WTC11 (cell line): ENCODE measurements around the gene CHSY3. TPM values are rescaled to one million over a fixed set of nuclear protein-coding genes. Genes with fewer than 3 reads are reported as not detected.

Experiments
- ATAC-seq: fragments of 200-7000 bp; cut with Tn5 transposase; 2 replicates; pipeline ENCODE4 v1.10.0; 2021; ENCODE audit warnings: mild to moderate bottlenecking, moderate library complexity
- CTCF ChIA-PET: fragments of 300-600 bp; sonication (Branson Sonifier 250); formaldehyde crosslinking; loops from one replicate; lab custom pipeline; 2021; ENCODE audit warnings: antibody characterized with exemption; lab: Charles Lee
- POLR2A ChIA-PET: fragments of 350-600 bp; sonication (Branson Sonifier 250); formaldehyde crosslinking; loops from one replicate; lab custom pipeline; 2021; ENCODE audit warnings: antibody characterized with exemption; lab: Charles Lee
- DNase-seq: peaks from one replicate; pipeline ENCODE4 v3.0.0; 2021; ENCODE audit warnings: low spot score
- H3K27ac Mint-ChIP-seq: 2 replicates; pipeline ENCODE4 v1.8.0; 2021; ENCODE audit warnings: mixed read lengths
- H3K27me3 Mint-ChIP-seq: 2 replicates; pipeline ENCODE4 v1.8.0; 2021; ENCODE audit warnings: low read depth, mild to moderate bottlenecking, moderate library complexity, mixed read lengths
- H3K36me3 Mint-ChIP-seq: 2 replicates; pipeline ENCODE4 v1.8.0; 2021; ENCODE audit warnings: mixed read lengths
- H3K4me1 Mint-ChIP-seq: 2 replicates; pipeline ENCODE4 v1.8.0; 2022; ENCODE audit warnings: mixed read lengths
- H3K4me3 Mint-ChIP-seq: 2 replicates; pipeline ENCODE4 v1.8.0; 2021; ENCODE audit warnings: mild to moderate bottlenecking, moderate library complexity, mixed read lengths
- H3K9me3 Mint-ChIP-seq: 2 replicates; pipeline ENCODE4 v1.8.0; 2021; ENCODE audit warnings: mixed read lengths
- AR ChIP-seq: fragments of 250-450 bp; sonication (Bioruptor Pico); IDR thresholded peaks from 2 replicates; pipeline ENCODE4 v1.9.0; 2021; ENCODE audit warnings: mild to moderate bottlenecking
- ARID4B ChIP-seq: sonication (generic); formaldehyde crosslinking; IDR thresholded peaks from 2 replicates; pipeline ENCODE4 v1.8.0; 2023; ENCODE audit warnings: missing genetic modification reagents, mild to moderate bottlenecking, borderline replicate concordance
- CDX4 ChIP-seq: fragments of 250-450 bp; sonication (Bioruptor Pico); IDR thresholded peaks from 2 replicates; pipeline ENCODE4 v1.9.0; 2021; ENCODE audit warnings: moderate library complexity, mild to moderate bottlenecking, inconsistent platforms, borderline replicate concordance
- CREM ChIP-seq: sonication (generic); formaldehyde crosslinking; IDR thresholded peaks from 2 replicates; pipeline ENCODE4 v1.8.1; 2022; ENCODE audit warnings: mild to moderate bottlenecking, missing genetic modification reagents, moderate library complexity
- FOXP4 ChIP-seq: sonication (generic); formaldehyde crosslinking; IDR thresholded peaks from 2 replicates; pipeline ENCODE4 v1.8.0; 2022; ENCODE audit warnings: mild to moderate bottlenecking, missing genetic modification reagents
- JAZF1 ChIP-seq: fragments of 250-450 bp; sonication (Bioruptor Pico); IDR thresholded peaks from 2 replicates; pipeline ENCODE4 v1.9.0; 2021; ENCODE audit warnings: moderate library complexity, mild to moderate bottlenecking, inconsistent platforms
- KAT7 ChIP-seq: sonication (generic); formaldehyde crosslinking; IDR thresholded peaks from 2 replicates; pipeline ENCODE4 v1.8.1; 2023; ENCODE audit warnings: missing genetic modification reagents, mild to moderate bottlenecking, borderline replicate concordance
- MYBL2 ChIP-seq: sonication (generic); formaldehyde crosslinking; IDR thresholded peaks from 2 replicates; pipeline ENCODE4 v1.8.1; 2023; ENCODE audit warnings: mild to moderate bottlenecking, moderate library complexity, missing genetic modification reagents
- RORB ChIP-seq: fragments of 250-450 bp; sonication (Bioruptor Pico); IDR thresholded peaks from 2 replicates; pipeline ENCODE4 v1.9.0; 2021; ENCODE audit warnings: mild to moderate bottlenecking
- SMAD3 ChIP-seq: sonication (generic); formaldehyde crosslinking; IDR thresholded peaks from 2 replicates; pipeline ENCODE4 v1.8.0; 2022; ENCODE audit warnings: missing genetic modification reagents, mild to moderate bottlenecking, borderline replicate concordance
- SMAD4 ChIP-seq: sonication (generic); formaldehyde crosslinking; IDR thresholded peaks from 2 replicates; pipeline ENCODE4 v1.8.0; 2022; ENCODE audit warnings: mild to moderate bottlenecking, missing genetic modification reagents
- SOX15 ChIP-seq: fragments of 250-450 bp; sonication (Bioruptor Pico); IDR thresholded peaks from 2 replicates; pipeline ENCODE4 v1.9.0; 2021; ENCODE audit warnings: mild to moderate bottlenecking
- TCF7 ChIP-seq: sonication (generic); formaldehyde crosslinking; IDR thresholded peaks from 2 replicates; pipeline ENCODE4 v1.8.0; 2022; ENCODE audit warnings: mild to moderate bottlenecking, low read depth, missing genetic modification reagents, moderate library complexity
- TP53 ChIP-seq: sonication (generic); formaldehyde crosslinking; IDR thresholded peaks from 2 replicates; pipeline ENCODE4 v1.8.1; 2023; ENCODE audit warnings: mild to moderate bottlenecking, missing genetic modification reagents
- ZMAT4 ChIP-seq: fragments of 250-450 bp; sonication (Bioruptor Pico); IDR thresholded peaks from 2 replicates; pipeline ENCODE4 v1.9.0; 2021; ENCODE audit warnings: mild to moderate bottlenecking
- ZNF138 ChIP-seq: sonication (generic); formaldehyde crosslinking; conservative IDR thresholded peaks from 2 replicates; pipeline ENCODE4 v1.8.1; 2022; ENCODE audit warnings: mild to moderate bottlenecking, moderate library complexity, missing genetic modification reagents
- ZNF219 ChIP-seq: sonication (generic); formaldehyde crosslinking; IDR thresholded peaks from 2 replicates; pipeline ENCODE4 v1.8.0; 2023; ENCODE audit warnings: missing genetic modification reagents, mild to moderate bottlenecking, borderline replicate concordance
- ZNF263 ChIP-seq: sonication (generic); formaldehyde crosslinking; IDR thresholded peaks from 2 replicates; pipeline ENCODE4 v1.8.1; 2022; ENCODE audit warnings: low read depth, mild to moderate bottlenecking, moderate library complexity, missing genetic modification reagents
- ZNF396 ChIP-seq: fragments of 250-450 bp; sonication (Bioruptor Pico); IDR thresholded peaks from 2 replicates; pipeline ENCODE4 v1.8.0; 2021; ENCODE audit warnings: mild to moderate bottlenecking, moderate library complexity, borderline replicate concordance
- ZNF425 ChIP-seq: fragments of 250-450 bp; sonication (Bioruptor Pico); conservative IDR thresholded peaks from 2 replicates; pipeline ENCODE4 v1.9.0; 2021; ENCODE audit warnings: mild to moderate bottlenecking
- total RNA-seq: library from RNA; stranded (reverse); gene quantifications from 3 replicates; pipeline ENCODE4 v1.2.3, GENCODE V29; 2021

CHSY3 gene
- total RNA-seq, 1 experiment from 2014 or later: 0.98 TPM

GRCh38 chr5:129973716-129974426, 69.6 kb downstream of the CHSY3 start (continued):
- no peak for TF ChIP-seq CREM (CRISPR knock-in tag)
- TF ChIP-seq JAZF1: no peak
- TF ChIP-seq SMAD4: no peak

GRCh38 chr5:129977810-129978209, 73.5 kb downstream of the CHSY3 start:
- Mint-ChIP-seq H3K9me3 (no peaks in the 10 kb centered on the region), H3K27ac (no peak overlapping the region), H3K4me3 (no peak overlapping the region), H3K4me1 (no peaks in the 10 kb centered on the region), H3K27me3 (no peaks in the 10 kb centered on the region), H3K36me3 (no peaks in the 10 kb centered on the region)
- ChIA-PET CTCF (no interaction called here), POLR2A (no interaction called here)
- DNase-seq (no peak), ATAC-seq (no peak)
- TF ChIP-seq SMAD3 (no peak), ZNF263 (no peak), KAT7 (no peak), ZNF425 (CRISPR knock-in tag) (no peak), TCF7 (no peak), ARID4B (CRISPR knock-in tag) (no peak), ZNF138 (CRISPR knock-in tag) (no peak), CDX4 (no peak), RORB (no peak), ZMAT4 (CRISPR knock-in tag) (no peak), FOXP4 (no peak), SOX15 (CRISPR knock-in tag) (no peak), MYBL2 (CRISPR knock-in tag) (no peak), ZNF219 (no peak), AR (no peak), ZNF396 (CRISPR knock-in tag) (no peak), TP53 (no peak)
